Keratinocyte (primary cell): Measurements from ENCODE around the gene E2F3. TPM values are rescaled to one million over a fixed set of nuclear protein-coding genes. Genes with fewer than 3 reads are reported as not detected.
A peak's percentile ranks its signal among the peaks of the same experiment; 100 is the strongest.

Experiments used
- DNase-seq: peaks from one replicate; pipeline ENCODE4 v3.0.0-alpha.2; 2011; ENCODE audit warnings: low read depth, missing footprints, low spot score
- FAIRE-seq: peaks from 2 replicates; lab custom pipeline; 2011; peaks lifted over from hg19 to GRCh38; lab: Jason Lieb, UNC
- H2AFZ ChIP-seq: 2 replicates; pipeline ENCODE4 v1.6.0; 2012; ENCODE audit warnings: low read length, control low read depth, inconsistent platforms; ENCODE audit not compliant: control insufficient read depth
- H3K27ac ChIP-seq: 2 replicates; pipeline ENCODE4 v1.5.1; 2011; ENCODE audit warnings: low read length; ENCODE audit not compliant: control insufficient read depth, insufficient read depth
- H3K27me3 ChIP-seq: 3 replicates; pipeline ENCODE4 v1.6.0; 2011; ENCODE audit warnings: low read length; ENCODE audit not compliant: control insufficient read depth, insufficient read depth; ENCODE audit errors: extremely low read depth
- H3K36me3 ChIP-seq, 2 experiments: 2 replicates in 1 of 2; 3 replicates in 1 of 2; pipeline ENCODE4 v1.5.1; 2011; ENCODE audit warnings: low read length in 2 of 2, mild to moderate bottlenecking in 1 of 2; ENCODE audit not compliant: control insufficient read depth in 2 of 2, insufficient read depth in 2 of 2; ENCODE audit errors: extremely low read depth in 1 of 2
- H3K4me1 ChIP-seq: 3 replicates; pipeline ENCODE4 v1.5.1; 2011; ENCODE audit warnings: low read length; ENCODE audit not compliant: control insufficient read depth, insufficient read depth; ENCODE audit errors: extremely low read depth
- H3K4me2 ChIP-seq: 3 replicates; pipeline ENCODE4 v1.6.0; 2011; ENCODE audit warnings: low read depth, low read length; ENCODE audit not compliant: control insufficient read depth, insufficient read depth; ENCODE audit errors: extremely low read depth
- H3K4me3 ChIP-seq, 3 experiments: fragments of 200-600 bp in 1 of 3; sonication (generic) in 1 of 3; 2 replicates in 2 of 3; 3 replicates in 1 of 3; pipeline ENCODE4 v1.5.1; 2011 to 2016; ENCODE audit warnings: low read length in 3 of 3, mild to moderate bottlenecking in 3 of 3, control low read depth in 2 of 3, inconsistent platforms in 1 of 3, low read depth in 1 of 3, mixed read lengths in 1 of 3, mixed run types in 1 of 3, moderate library complexity in 1 of 3; ENCODE audit not compliant: control insufficient read depth in 2 of 3, insufficient read depth in 2 of 3; ENCODE audit errors: extremely low read depth in 1 of 3
- H3K79me2 ChIP-seq: 2 replicates; pipeline ENCODE4 v1.6.0; 2012; ENCODE audit warnings: low read length; ENCODE audit not compliant: control insufficient read depth, insufficient read depth
- H3K9ac ChIP-seq: 3 replicates; pipeline ENCODE4 v1.6.0; 2011; ENCODE audit warnings: low read length; ENCODE audit not compliant: control insufficient read depth, insufficient read depth; ENCODE audit errors: extremely low read depth
- H3K9me1 ChIP-seq: 3 replicates; pipeline ENCODE4 v1.6.0; 2011; ENCODE audit warnings: low read length; ENCODE audit not compliant: control insufficient read depth, insufficient read depth; ENCODE audit errors: extremely low read depth
- H3K9me3 ChIP-seq: 2 replicates; pipeline ENCODE4 v1.5.1; 2012; ENCODE audit warnings: low read depth, low read length; ENCODE audit not compliant: control insufficient read depth
- H4K20me1 ChIP-seq: 3 replicates; pipeline ENCODE4 v1.6.0; 2011; ENCODE audit warnings: low read length; ENCODE audit not compliant: control insufficient read depth, insufficient read depth; ENCODE audit errors: extremely low read depth
- CTCF ChIP-seq, 3 experiments: IDR thresholded peaks in 1 of 3; conservative IDR thresholded peaks in 1 of 3; optimal IDR thresholded peaks in 1 of 3; 2 replicates in 2 of 3; 3 replicates in 1 of 3; pipeline versions ENCODE3 to v1.5.1; 2011; ENCODE audit warnings: low read length in 3 of 3, mild to moderate bottlenecking in 3 of 3, moderate library complexity in 2 of 3, control low read depth in 1 of 3, inconsistent platforms in 1 of 3; ENCODE audit not compliant: insufficient read depth in 2 of 3; ENCODE audit errors: extremely low read depth in 1 of 3
- EZH2 ChIP-seq: IDR thresholded peaks from one replicate; pipeline ENCODE4 v1.6.1; 2012; ENCODE audit warnings: inconsistent platforms, mild to moderate bottlenecking, low read length, moderate library complexity
- dilution Hi-C: fragments of 300-500 bp; cut with MboI; formaldehyde crosslinking; loops from one replicate; pipeline ENCODE4 v1.7.0; 2020; ENCODE audit warnings: low sequenced_read_pairs; ENCODE audit not compliant: extremely low pct_ligation_motif_present
- polyA plus RNA-seq, 5 experiments: library from polyadenylated mRNA; depleted of rRNA in 3 of 5; stranded (reverse) in 3 of 5; stranded (forward) in 1 of 5; unstranded in 1 of 5; fragments of >200 nt; gene quantifications; 1 replicate in 1 of 5; 2 replicates in 3 of 5; 3 replicates in 1 of 5; pipeline versions ENCODE4 v1.2.1 to v1.2.3, GENCODE V29; 2011 to 2012; ENCODE audit warnings: missing spikeins in 2 of 5, low read depth in 1 of 5, low replicate concordance in 1 of 5

The E2F3 gene
- polyA plus RNA-seq, 1 donor (not counting 4 experiments of a cell fraction or from before 2014, with no cell fraction given): 14.6 TPM

- DNase-seq (no peak), FAIRE-seq (peak; percentile 36)
- peaks cover 17% of the 10 kb centered on the region for H3K4me1 ChIP-seq
- no peaks in the 10 kb centered on the region for H3K9me1 ChIP-seq
- dilution Hi-C loops: no loop called here
- no peak for TF ChIP-seq CTCF (optimal IDR thresholded peaks at IDR 0.05 in 1 of 3, IDR thresholded peaks at IDR 0.05 in 1 of 3, conservative IDR thresholded peaks at IDR 0.05 in 1 of 3; ENCODE audit: extremely low read depth in 1 of 3, insufficient read depth in 2 of 3, low read length in 3 of 3)
- TF ChIP-seq EZH2: no peak
- H3K9me3 ChIP-seq: no peaks in the 10 kb centered on the region
- H3K36me3 ChIP-seq: peaks cover 2 to 5% of the 10 kb centered on the region in 2 experiments
- H3K9ac ChIP-seq: no peak overlapping the region
- no peak overlapping the region for H3K4me2 ChIP-seq
- no peak overlapping the region for H2AFZ ChIP-seq
- H3K4me3 ChIP-seq: no peak overlapping the region
- peaks cover 86% of the 10 kb centered on the region for H3K79me2 ChIP-seq
- no peak overlapping the region for H3K27ac ChIP-seq
- H4K20me1 ChIP-seq: peaks cover 8% of the 10 kb centered on the region
- no peaks in the 10 kb centered on the region for H3K27me3 ChIP-seq
Measured at GRCh38 chr6:20454204-20454824, 52.6 kb downstream of the E2F3 start.

GRCh38 chr6:20455251-20455940, 53.7 kb downstream of the E2F3 start:
- H3K79me2 ChIP-seq: peaks cover 84% of the 10 kb centered on the region
- peaks cover 5% of the 10 kb centered on the region in 2 experiments for H3K36me3 ChIP-seq
- peak; percentile 43 for FAIRE-seq
- H4K20me1 ChIP-seq: peaks cover 8% of the 10 kb centered on the region
- dilution Hi-C loops: no loop called here
- no peak overlapping the region for H2AFZ ChIP-seq
- no peak overlapping the region for H3K9ac ChIP-seq
- no peak for TF ChIP-seq CTCF (optimal IDR thresholded peaks at IDR 0.05 in 1 of 3, IDR thresholded peaks at IDR 0.05 in 1 of 3, conservative IDR thresholded peaks at IDR 0.05 in 1 of 3; ENCODE audit: extremely low read depth in 1 of 3, insufficient read depth in 2 of 3, low read length in 3 of 3)
- no peak for TF ChIP-seq EZH2
- H3K4me2 ChIP-seq: peak overlapping the region; percentile 4
- peaks cover 17% of the 10 kb centered on the region for H3K4me1 ChIP-seq
- no peaks in the 10 kb centered on the region for H3K9me1 ChIP-seq
- H3K27me3 ChIP-seq: no peaks in the 10 kb centered on the region
- H3K9me3 ChIP-seq: no peaks in the 10 kb centered on the region
- H3K27ac ChIP-seq: no peak overlapping the region
- H3K4me3 ChIP-seq: no peak overlapping the region
- DNase-seq: no peak
